Calu3 (cell line): ENCODE data around the gene COX7A2L. TPM values are rescaled to one million over a fixed set of nuclear protein-coding genes. Genes with fewer than 3 reads are reported as not detected.

Source experiments
- BruUV-seq: library from RNA; stranded (reverse); fragments of 400-500 nt; replicated peaks from 2 replicates; lab custom pipeline; 2021; lab: Mats Ljungman, UMichigan
- CTCF ChIA-PET: fragments of 300-600 bp; sonication (Branson Sonifier 250); formaldehyde crosslinking; loops from one replicate; lab custom pipeline; 2022; ENCODE audit warnings: antibody characterized with exemption; lab: Charles Lee
- DNase-seq: peaks from one replicate; pipeline ENCODE4 v3.0.0; 2022
- H3K27ac Mint-ChIP-seq: one replicate; pipeline ENCODE4 v1.8.0; 2022; ENCODE audit warnings: mixed read lengths; ENCODE audit not compliant: unreplicated experiment
- H3K27me3 Mint-ChIP-seq: one replicate; pipeline ENCODE4 v1.8.0; 2022; ENCODE audit warnings: mixed read lengths; ENCODE audit not compliant: unreplicated experiment
- H3K36me3 Mint-ChIP-seq: one replicate; pipeline ENCODE4 v1.8.0; 2022; ENCODE audit warnings: mild to moderate bottlenecking, moderate library complexity, mixed read lengths; ENCODE audit not compliant: insufficient read depth, unreplicated experiment
- H3K4me1 Mint-ChIP-seq: one replicate; pipeline ENCODE4 v1.8.0; 2022; ENCODE audit warnings: mild to moderate bottlenecking, low read depth, mixed read lengths; ENCODE audit not compliant: unreplicated experiment
- H3K4me3 Mint-ChIP-seq: one replicate; pipeline ENCODE4 v1.8.0; 2022; ENCODE audit warnings: mild to moderate bottlenecking, low read depth, moderate library complexity, mixed read lengths; ENCODE audit not compliant: unreplicated experiment
- H3K9me3 Mint-ChIP-seq: one replicate; pipeline ENCODE4 v1.8.0; 2022; ENCODE audit warnings: low read depth, mixed read lengths; ENCODE audit not compliant: unreplicated experiment
- CTCF ChIP-seq: fragments of 200-600 bp; IDR thresholded peaks from one replicate; pipeline ENCODE4 v1.8.0; 2022; ENCODE audit warnings: antibody characterized with exemption; ENCODE audit not compliant: unreplicated experiment
- intact Hi-C: fragments of 100-400 bp; cut with micrococcal nuclease; formaldehyde crosslinking; loops from one replicate; pipeline ENCODE4 v1.10.0; 2022; ENCODE audit not compliant: unreplicated experiment
- total RNA-seq: library from RNA; stranded (reverse); gene quantifications from 2 replicates; pipeline ENCODE4 v1.2.3, GENCODE V29; 2022

Gene COX7A2L
- total RNA-seq, 1 experiment from 2014 or later, result 98.0 TPM

DNA sequence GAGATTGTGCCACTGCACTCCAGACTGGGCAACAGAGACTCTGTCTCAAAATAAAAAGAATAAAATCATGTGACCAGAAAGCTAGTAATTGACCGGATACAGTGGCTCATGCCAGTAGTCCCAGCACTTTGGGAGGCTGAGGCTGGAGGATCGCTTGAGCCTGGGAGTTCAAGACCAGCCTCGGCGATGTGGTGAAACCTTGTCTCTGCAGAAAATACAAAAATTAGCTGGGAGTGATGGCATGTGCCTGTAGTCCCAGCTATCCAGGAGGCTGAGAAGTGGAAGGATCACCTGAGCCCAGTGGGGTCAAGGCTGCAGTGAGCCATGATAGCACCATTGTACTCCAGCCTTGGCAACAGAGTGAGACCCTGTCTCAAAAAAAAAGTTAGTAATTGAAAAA, 36.8 kb downstream of the COX7A2L start:
- CTCF ChIA-PET, result no interaction called here
- no peaks in the 10 kb centered on the region for H3K9me3 Mint-ChIP-seq

GRCh38 chr2:42321452-42322064, 39.5 kb downstream of the COX7A2L start:
- no peak overlapping the region for H3K4me3 Mint-ChIP-seq
- peaks cover 18% of the 10 kb centered on the region for H3K36me3 Mint-ChIP-seq
- H3K27me3 Mint-ChIP-seq, result no peaks in the 10 kb centered on the region
- BruUV-seq, result no TSS peak
- no peak for TF ChIP-seq CTCF
- intact Hi-C loops, result loop anchor here (10.0 kb wide), 1 partner anchor 467 kb away; no protein-coding TSS in a partner anchor
- CTCF ChIA-PET, result no interaction called here
- no peaks in the 10 kb centered on the region for H3K4me1 Mint-ChIP-seq
- no peak overlapping the region for H3K27ac Mint-ChIP-seq
- DNase-seq, result no peak
- no peaks in the 10 kb centered on the region for H3K9me3 Mint-ChIP-seq

More for the DNA sequence above, 36.8 kb downstream of the COX7A2L start:
- no peak overlapping the region for H3K27ac Mint-ChIP-seq
- H3K4me1 Mint-ChIP-seq, result no peaks in the 10 kb centered on the region
- no peak for DNase-seq
- H3K27me3 Mint-ChIP-seq, result no peaks in the 10 kb centered on the region
- BruUV-seq, result no TSS peak
- peaks cover 12% of the 10 kb centered on the region for H3K36me3 Mint-ChIP-seq
- no peak overlapping the region for H3K4me3 Mint-ChIP-seq
- no peak for TF ChIP-seq CTCF
- intact Hi-C loops, result loop anchor here (10.0 kb wide), 1 partner anchor 469 kb away; no protein-coding TSS in a partner anchor

- no peak for TF ChIP-seq CTCF
- peaks cover 11% of the 10 kb centered on the region for H3K4me1 Mint-ChIP-seq
- intact Hi-C loops, result no loop called here
- CTCF ChIA-PET, result no interaction called here
- no peaks in the 10 kb centered on the region for H3K9me3 Mint-ChIP-seq
- no TSS peak for BruUV-seq
- H3K27ac Mint-ChIP-seq, result no peak overlapping the region
- H3K27me3 Mint-ChIP-seq, result no peaks in the 10 kb centered on the region
- DNase-seq, result no peak
- no peak overlapping the region for H3K4me3 Mint-ChIP-seq
- H3K36me3 Mint-ChIP-seq, result peaks cover 20% of the 10 kb centered on the region
These were observed 41.8 kb downstream of the COX7A2L start for GRCh38 chr2:42319265-42319664.

DNA sequence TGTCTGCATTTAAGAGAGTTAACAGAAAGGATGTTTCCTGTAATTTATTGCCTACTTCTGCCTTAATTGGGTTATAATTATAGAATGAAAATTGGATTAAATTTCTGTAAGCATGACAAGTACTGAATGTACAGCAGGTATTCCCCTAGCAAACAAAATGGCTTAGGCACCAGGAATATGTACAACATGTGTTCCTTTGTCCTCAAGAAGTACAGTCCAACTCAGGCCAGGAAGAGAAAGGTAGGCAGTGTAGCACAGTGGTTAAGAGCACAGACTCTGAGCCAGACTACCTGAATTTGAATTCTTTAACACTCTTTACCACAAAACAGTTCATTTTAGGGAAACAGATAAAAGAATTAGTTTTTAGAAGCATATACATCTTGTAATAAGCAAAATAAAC, 43.1 kb downstream of the COX7A2L start:
- Mint-ChIP-seq H3K27me3 (no peaks in the 10 kb centered on the region), H3K9me3 (no peaks in the 10 kb centered on the region), H3K4me1 (peaks cover 12% of the 10 kb centered on the region), H3K36me3 (peaks cover 13% of the 10 kb centered on the region), H3K27ac (no peak overlapping the region), H3K4me3 (no peak overlapping the region)
- CTCF ChIA-PET, result no interaction called here
- BruUV-seq, result no TSS peak
- no peak for TF ChIP-seq CTCF
- intact Hi-C loops, result no loop called here
- DNase-seq, result no peak
